GM23338 (cell line): ENCODE measurements around the gene SARDH. TPM values are rescaled to one million over a fixed set of nuclear protein-coding genes. Genes with fewer than 3 reads are reported as not detected.

Source experiments
- ATAC-seq: fragments of 200-7000 bp; cut with Tn5 transposase; 3 replicates; pipeline ENCODE4 v1.9.1; 2020
- DNase-seq: peaks from one replicate; pipeline ENCODE4 v3.0.0-alpha.2; 2015; ENCODE audit warnings: low spot score
- H2AFZ ChIP-seq: fragments of 200-600 bp; sonication (generic); 2 replicates; pipeline ENCODE4 v1.8.0; 2016; ENCODE audit warnings: antibody characterized with exemption, mild to moderate bottlenecking, moderate library complexity
- H3F3A ChIP-seq: fragments of 200-600 bp; sonication (generic); replicated peaks from 2 replicates; pipeline ENCODE4 v1.8.0; 2017; ENCODE audit warnings: antibody characterized with exemption, mixed run types, low read depth
- H3K27ac ChIP-seq: fragments of 200-600 bp; sonication (generic); 2 replicates; pipeline ENCODE4 v1.6.1; 2016; ENCODE audit warnings: low read depth
- H3K27me3 ChIP-seq: fragments of 200-600 bp; sonication (generic); 2 replicates; pipeline ENCODE4 v1.8.0; 2016; ENCODE audit warnings: mild to moderate bottlenecking, mixed run types, moderate library complexity; ENCODE audit not compliant: insufficient read depth
- H3K36me3 ChIP-seq: fragments of 200-600 bp; sonication (generic); 2 replicates; pipeline ENCODE4 v1.8.0; 2016; ENCODE audit warnings: mild to moderate bottlenecking; ENCODE audit not compliant: insufficient read depth
- H3K4me1 ChIP-seq: fragments of 200-600 bp; sonication (generic); 2 replicates; pipeline ENCODE4 v1.8.0; 2016; ENCODE audit warnings: mild to moderate bottlenecking, moderate library complexity; ENCODE audit not compliant: insufficient read depth
- H3K4me2 ChIP-seq: fragments of 200-600 bp; sonication (generic); 2 replicates; pipeline ENCODE4 v1.7.1; 2017; ENCODE audit warnings: mixed run types
- H3K4me3 ChIP-seq: fragments of 200-600 bp; sonication (generic); 2 replicates; pipeline ENCODE4 v1.6.1; 2016; ENCODE audit warnings: mixed run types
- H3K79me2 ChIP-seq: fragments of 200-600 bp; sonication (generic); replicated peaks from 2 replicates; pipeline ENCODE4 v1.8.0; 2017; ENCODE audit warnings: mild to moderate bottlenecking; ENCODE audit not compliant: insufficient read depth
- H3K9me2 ChIP-seq: fragments of 200-600 bp; sonication (generic); 2 replicates; pipeline ENCODE4 v1.8.0; 2017; ENCODE audit not compliant: insufficient read depth
- H4K20me1 ChIP-seq: fragments of 200-600 bp; sonication (generic); replicated peaks from 2 replicates; pipeline ENCODE4 v1.8.0; 2017; ENCODE audit warnings: mild to moderate bottlenecking; ENCODE audit not compliant: insufficient read depth
- H3K27ac Mint-ChIP-seq: 2 replicates; pipeline ENCODE4 v1.8.0; 2020; ENCODE audit warnings: inconsistent platforms, mild to moderate bottlenecking, moderate library complexity, mixed read lengths
- H3K27me3 Mint-ChIP-seq: 3 replicates; pipeline ENCODE4 v1.8.0; 2022; ENCODE audit warnings: low read depth, mild to moderate bottlenecking, moderate library complexity, mixed read lengths, inconsistent platforms; ENCODE audit not compliant: insufficient read depth, poor library complexity
- H3K36me3 Mint-ChIP-seq: 3 replicates; pipeline ENCODE4 v1.8.0; 2021; ENCODE audit warnings: low read depth, mild to moderate bottlenecking, inconsistent platforms, moderate library complexity, mixed read lengths
- H3K4me1 Mint-ChIP-seq: 3 replicates; pipeline ENCODE4 v1.8.0; 2020; ENCODE audit warnings: mild to moderate bottlenecking, inconsistent platforms, mixed read lengths
- H3K4me3 Mint-ChIP-seq: 3 replicates; pipeline ENCODE4 v1.8.0; 2021; ENCODE audit warnings: moderate library complexity, mild to moderate bottlenecking, inconsistent platforms, mixed read lengths
- H3K9me3 Mint-ChIP-seq: 3 replicates; pipeline ENCODE4 v1.8.0; 2020; ENCODE audit warnings: moderate library complexity, mild to moderate bottlenecking, inconsistent platforms, mixed read lengths
- CREB1 ChIP-seq: fragments of 250-450 bp; sonication (Bioruptor Pico); IDR thresholded peaks from 2 replicates; pipeline ENCODE4 v1.5.0; 2020; ENCODE audit warnings: low read depth, mild to moderate bottlenecking, moderate library complexity
- CTCF ChIP-seq, 2 experiments: fragments of 200-600 bp in 1 of 2; sonication (generic) in 1 of 2; conservative IDR thresholded peaks; 2 replicates each; pipeline versions ENCODE4 v1.5.1 to v1.6.1; 2016 to 2017; ENCODE audit warnings: antibody characterized with exemption in 2 of 2, low read depth in 2 of 2, mild to moderate bottlenecking in 2 of 2, moderate library complexity in 1 of 2
- EZH2 ChIP-seq: fragments of 200-600 bp; sonication (generic); IDR thresholded peaks from one replicate; pipeline ENCODE4 v1.8.0; 2017; ENCODE audit warnings: antibody characterized with exemption, mild to moderate bottlenecking, low read depth; ENCODE audit not compliant: unreplicated experiment
- EZH2phosphoT487 ChIP-seq: fragments of 200-600 bp; sonication (generic); IDR thresholded peaks from one replicate; pipeline ENCODE4 v1.8.1; 2018; ENCODE audit warnings: antibody characterized with exemption; ENCODE audit not compliant: unreplicated experiment
- JUNB ChIP-seq: IDR thresholded peaks from one replicate; pipeline ENCODE4 v1.6.1; 2016; ENCODE audit warnings: antibody characterized with exemption; ENCODE audit not compliant: unreplicated experiment
- NANOG ChIP-seq: IDR thresholded peaks from 2 replicates; pipeline ENCODE4 v1.6.1; 2016; ENCODE audit warnings: antibody characterized with exemption, borderline replicate concordance
- POLR2AphosphoS5 ChIP-seq: IDR thresholded peaks from 2 replicates; pipeline ENCODE4 v1.6.1; 2016; ENCODE audit warnings: antibody characterized with exemption, low read depth
- REST ChIP-seq: IDR thresholded peaks from one replicate; pipeline ENCODE4 v1.6.1; 2018; ENCODE audit warnings: antibody characterized with exemption; ENCODE audit not compliant: unreplicated experiment
- ZNF331 ChIP-seq: fragments of 250-450 bp; sonication (Bioruptor Pico); IDR thresholded peaks from 2 replicates; pipeline ENCODE4 v1.5.0; 2020; ENCODE audit warnings: low read depth, mild to moderate bottlenecking, moderate library complexity
- polyA plus RNA-seq: library from polyadenylated mRNA; unstranded; fragments of >200 nt; fragmentation: Nextera tagmentation; extraction: Ambion mirVana; gene quantifications from 2 replicates; pipeline ENCODE4 v1.2.1, GENCODE V29; 2016
- total RNA-seq: library from RNA; depleted of rRNA; stranded (reverse); fragments of >200 nt; shearing (Covaris generic); gene quantifications from 2 replicates; pipeline ENCODE4 v1.2.3, GENCODE V29; 2014

Gene SARDH
- total and polyA plus RNA-seq, 2 experiments from 2014 or later = 2.8 to 10.4 TPM

- TF ChIP-seq NANOG = no peak
- TF ChIP-seq CTCF (conservative IDR thresholded peaks at IDR 0.05; ENCODE audit: low read depth in 2 of 2) = no peak
- no peak for TF ChIP-seq ZNF331 (CRISPR knock-in tag)
- no peak for TF ChIP-seq REST
- no peak for TF ChIP-seq CREB1 (CRISPR knock-in tag)
- no peak for TF ChIP-seq JUNB
- TF ChIP-seq EZH2 = no peak
- TF ChIP-seq POLR2AphosphoS5 = no peak
- peaks cover 14% of the 10 kb centered on the region for H3K27me3 Mint-ChIP-seq
- Histone ChIP-seq H3K27me3 (no peaks in the 10 kb centered on the region), H3K9me2 (no peaks in the 10 kb centered on the region), H3K36me3 (no peaks in the 10 kb centered on the region), H3K79me2 (no peaks in the 10 kb centered on the region), H3F3A (no peaks in the 10 kb centered on the region), H3K4me2 (no peak overlapping the region), H2AFZ (no peak overlapping the region), H4K20me1 (no peaks in the 10 kb centered on the region), H3K4me3 (no peak overlapping the region), H3K27ac (no peak overlapping the region), H3K4me1 (no peaks in the 10 kb centered on the region)
- no peak for DNase-seq
- ATAC-seq = no peak
- H3K9me3 Mint-ChIP-seq = no peaks in the 10 kb centered on the region
- H3K36me3 Mint-ChIP-seq = no peaks in the 10 kb centered on the region
- H3K4me3 Mint-ChIP-seq = no peak overlapping the region
- H3K27ac Mint-ChIP-seq = no peak overlapping the region; the same call in 1 of the 2 replicates
- peaks cover 22% of the 10 kb centered on the region for H3K4me1 Mint-ChIP-seq
Observed at GRCh38 chr9:133654736-133655657, 83.2 kb downstream of the SARDH start.

GRCh38 chr9:133653638-133654037 lies 84.5 kb downstream of the SARDH start:
- Histone ChIP-seq H3K27ac (no peak overlapping the region), H3K36me3 (no peaks in the 10 kb centered on the region), H3K27me3 (no peaks in the 10 kb centered on the region), H2AFZ (no peak overlapping the region), H3K9me2 (no peaks in the 10 kb centered on the region), H3K4me3 (no peak overlapping the region), H4K20me1 (no peaks in the 10 kb centered on the region), H3K4me1 (no peaks in the 10 kb centered on the region), H3F3A (no peaks in the 10 kb centered on the region), H3K79me2 (no peaks in the 10 kb centered on the region), H3K4me2 (no peak overlapping the region)
- DNase-seq = no peak
- Mint-ChIP-seq H3K27ac (no peak overlapping the region), H3K9me3 (no peaks in the 10 kb centered on the region), H3K4me1 (peaks cover 17% of the 10 kb centered on the region), H3K27me3 (peaks cover 1% of the 10 kb centered on the region), H3K4me3 (no peak overlapping the region), H3K36me3 (no peaks in the 10 kb centered on the region)
- ATAC-seq = no peak
- TF ChIP-seq POLR2AphosphoS5 (no peak), EZH2 (no peak), NANOG (no peak), EZH2phosphoT487 (no peak), CTCF (conservative IDR thresholded peaks at IDR 0.05; ENCODE audit: low read depth in 2 of 2) (no peak)
